ENCODE results near the gene RTF1.
A peak's percentile ranks its signal among the peaks of the same experiment; 100 is the strongest.

The RTF1 gene

GRCh38 chr15:41492597-41493204 lies 75.8 kb downstream of the RTF1 start:
- ChIA-PET POLR2A (interaction anchor here (0.7 to 1.4 kb wide), 12 partner anchors 8 to 60 kb away, joined by 3 to 8 read pairs (median 4); partner anchors contain the start of genes LTK and RPAP1), CTCF (interaction anchor here (0.5 to 0.7 kb wide), 3 partner anchors 40 to 250 kb away, joined by 3 to 6 read pairs (median 3); no protein-coding TSS in a partner anchor)
- DNase-seq (ENCODE audit: extremely low spot score): no peak
- no peak for TF ChIP-seq BHLHE40 (IDR thresholded peaks at IDR 0.05; ENCODE audit: borderline replicate concordance)
- TF ChIP-seq SP1 (IDR thresholded peaks at IDR 0.05): no peak
- no peak for TF ChIP-seq NFRKB (IDR thresholded peaks at IDR 0.05)
- TF ChIP-seq ELF4 (IDR thresholded peaks at IDR 0.05): no peak
- no peak for TF ChIP-seq FOXK2 (IDR thresholded peaks at IDR 0.05)
- TF ChIP-seq ZNF384 (IDR thresholded peaks at IDR 0.05): no peak
- TF ChIP-seq LEF1 (IDR thresholded peaks at IDR 0.05; ENCODE audit: borderline replicate concordance): no peak

DNA sequence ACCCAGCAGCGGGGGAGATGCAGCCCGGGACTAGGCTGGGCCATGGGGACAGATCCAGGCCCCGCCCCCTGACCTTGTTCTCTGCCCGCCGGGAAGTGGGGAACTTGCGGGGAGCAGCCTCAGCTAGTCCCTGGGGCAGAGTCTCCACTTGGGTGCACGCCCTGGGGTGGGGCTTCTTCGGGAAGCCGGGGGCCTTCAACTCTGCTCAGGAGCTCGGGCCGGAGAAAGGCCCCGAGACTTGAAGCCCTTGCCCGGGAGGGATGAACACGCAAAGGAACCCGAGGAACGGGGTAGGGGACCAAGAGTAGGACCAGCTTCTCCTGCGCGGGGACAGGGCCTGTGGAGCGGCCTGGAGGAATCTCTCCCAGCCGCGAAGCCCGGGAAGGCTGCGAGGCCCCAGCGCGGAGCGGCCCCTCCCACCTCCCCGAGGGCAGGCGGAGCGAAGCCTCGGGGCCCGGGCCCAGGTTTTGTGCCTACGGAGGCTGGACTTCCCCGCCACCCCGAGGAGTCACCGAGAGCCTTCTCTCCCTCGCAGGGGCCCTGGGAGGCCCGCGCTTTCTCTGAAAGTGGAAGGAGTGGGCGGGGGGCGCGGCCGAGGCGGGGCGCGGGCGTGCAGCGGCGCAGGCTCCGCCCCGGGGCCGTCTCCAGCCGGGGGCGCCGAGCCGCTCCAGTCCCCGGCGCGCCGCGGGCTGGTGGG lies 76.5 kb downstream of the RTF1 start, which contains the start of gene ITPKA:
TSS of gene ITPKA (plus strand) at position 670 of the 697 bp plus-strand sequence. CDS start 54 bp downstream, outside the sequence.
- POLR2A ChIA-PET: interaction anchor here (0.7 to 1.4 kb wide), 12 partner anchors 9 to 59 kb away, joined by 3 to 8 read pairs (median 4); partner anchors contain the start of genes LTK and RPAP1
- peak; percentile 66 for DNase-seq (ENCODE audit: extremely low spot score)

DNA sequence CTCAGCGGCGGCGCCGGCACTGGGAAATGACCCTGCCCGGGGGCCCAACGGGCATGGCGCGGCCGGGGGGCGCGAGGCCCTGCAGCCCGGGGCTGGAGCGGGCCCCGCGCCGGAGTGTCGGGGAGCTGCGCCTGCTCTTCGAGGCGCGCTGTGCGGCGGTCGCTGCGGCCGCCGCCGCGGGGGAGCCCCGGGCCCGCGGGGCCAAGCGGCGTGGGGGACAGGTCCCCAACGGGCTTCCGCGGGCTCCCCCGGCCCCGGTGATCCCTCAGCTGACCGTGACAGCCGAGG lies 77.0 kb downstream of the RTF1 start:
- CTCF ChIA-PET: no interaction called here
- POLR2A ChIA-PET: interaction anchor here (1.2 kb wide), 1 partner anchor 19 kb away, joined by 6 read pairs; the partner anchor contains the start of gene LTK
- no peak for TF ChIP-seq FOXK2 (IDR thresholded peaks at IDR 0.05)
- TF ChIP-seq TARDBP (IDR thresholded peaks at IDR 0.05): no peak
- no peak for TF ChIP-seq L3MBTL2 (conservative IDR thresholded peaks at IDR 0.05)
- TF ChIP-seq CTBP1 (IDR thresholded peaks at IDR 0.05; ENCODE audit: borderline replicate concordance): no peak
- no peak for TF ChIP-seq HDGF (IDR thresholded peaks at IDR 0.05; ENCODE audit: borderline replicate concordance)
- TF ChIP-seq NFRKB (IDR thresholded peaks at IDR 0.05): no peak
- no peak for TF ChIP-seq LEF1 (IDR thresholded peaks at IDR 0.05; ENCODE audit: borderline replicate concordance)
- TF ChIP-seq FOXM1 (IDR thresholded peaks at IDR 0.05; ENCODE audit: borderline replicate concordance): no peak
- TF ChIP-seq ELF4 (IDR thresholded peaks at IDR 0.05): no peak
- no peak for TF ChIP-seq ZNF384 (IDR thresholded peaks at IDR 0.05)
- TF ChIP-seq BHLHE40 (IDR thresholded peaks at IDR 0.05; ENCODE audit: borderline replicate concordance): no peak
- TF ChIP-seq SP1 (IDR thresholded peaks at IDR 0.05): no peak
- TF ChIP-seq ARNT (IDR thresholded peaks at IDR 0.05): no peak
- TF ChIP-seq, protein P1, sequence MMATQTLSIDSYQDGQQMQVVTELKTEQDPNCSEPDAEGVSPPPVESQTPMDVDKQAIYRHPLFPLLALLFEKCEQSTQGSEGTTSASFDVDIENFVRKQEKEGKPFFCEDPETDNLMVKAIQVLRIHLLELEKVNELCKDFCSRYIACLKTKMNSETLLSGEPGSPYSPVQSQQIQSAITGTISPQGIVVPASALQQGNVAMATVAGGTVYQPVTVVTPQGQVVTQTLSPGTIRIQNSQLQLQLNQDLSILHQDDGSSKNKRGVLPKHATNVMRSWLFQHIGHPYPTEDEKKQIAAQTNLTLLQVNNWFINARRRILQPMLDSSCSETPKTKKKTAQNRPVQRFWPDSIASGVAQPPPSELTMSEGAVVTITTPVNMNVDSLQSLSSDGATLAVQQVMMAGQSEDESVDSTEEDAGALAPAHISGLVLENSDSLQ (IDR thresholded peaks at IDR 0.05): no peak
- TF ChIP-seq FOXA1 (IDR thresholded peaks at IDR 0.05): no peak
- TF ChIP-seq SUZ12 (IDR thresholded peaks at IDR 0.05): no peak
- DNase-seq (ENCODE audit: extremely low spot score): no peak

More for the DNA sequence above, 76.5 kb downstream of the RTF1 start, which contains the start of gene ITPKA:
- TF ChIP-seq L3MBTL2 (conservative IDR thresholded peaks at IDR 0.05) (peak; percentile 75), ELF4 (IDR thresholded peaks at IDR 0.05) (no peak), FOXM1 (IDR thresholded peaks at IDR 0.05; ENCODE audit: borderline replicate concordance) (no peak), FOXK2 (IDR thresholded peaks at IDR 0.05) (no peak)
- CTCF ChIA-PET: interaction anchor here (0.5 to 0.7 kb wide), 3 partner anchors 39 to 251 kb away, joined by 3 to 6 read pairs (median 3); no protein-coding TSS in a partner anchor

DNA sequence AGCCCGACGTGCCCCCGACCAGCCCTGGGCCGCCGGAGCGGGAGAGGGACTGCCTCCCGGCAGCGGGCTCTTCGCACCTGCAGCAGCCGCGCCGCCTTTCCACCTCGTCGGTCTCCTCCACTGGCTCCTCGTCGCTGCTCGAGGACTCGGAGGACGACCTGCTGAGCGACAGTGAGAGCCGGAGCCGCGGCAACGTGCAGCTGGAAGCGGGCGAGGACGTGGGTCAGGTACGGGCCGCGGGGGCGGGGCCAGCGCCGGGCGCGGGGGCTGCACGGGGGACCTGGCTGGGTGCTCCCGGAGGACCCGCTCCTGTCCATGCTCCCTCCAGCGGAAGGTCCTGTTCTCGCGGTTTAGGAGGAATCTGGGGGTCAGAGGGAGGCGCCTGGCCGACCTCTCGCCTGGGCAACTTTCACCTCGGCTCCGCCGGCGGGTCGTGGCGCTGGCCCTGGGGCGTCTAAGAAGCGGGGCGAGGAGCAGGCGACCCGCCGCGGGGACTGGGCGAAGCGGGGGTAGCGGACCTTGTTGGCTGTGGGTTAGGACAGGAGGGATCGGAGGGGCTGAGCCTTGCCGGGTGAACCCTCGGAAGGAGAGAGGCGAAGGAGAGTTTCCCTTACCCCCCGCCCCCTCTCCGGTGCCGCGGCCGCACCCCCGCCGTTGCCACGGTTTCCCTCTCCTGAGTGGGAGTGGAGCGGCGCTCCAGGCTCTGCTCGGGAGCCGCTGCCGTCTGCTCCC lies 77.5 kb downstream of the RTF1 start:
- POLR2A ChIA-PET: no interaction called here
- CTCF ChIA-PET: no interaction called here
- DNase-seq (ENCODE audit: extremely low spot score): peak; percentile 41
- TF ChIP-seq ELF4 (IDR thresholded peaks at IDR 0.05) (no peak), FOXA1 (IDR thresholded peaks at IDR 0.05) (no peak), L3MBTL2 (conservative IDR thresholded peaks at IDR 0.05) (peak; percentile 89)

DNA sequence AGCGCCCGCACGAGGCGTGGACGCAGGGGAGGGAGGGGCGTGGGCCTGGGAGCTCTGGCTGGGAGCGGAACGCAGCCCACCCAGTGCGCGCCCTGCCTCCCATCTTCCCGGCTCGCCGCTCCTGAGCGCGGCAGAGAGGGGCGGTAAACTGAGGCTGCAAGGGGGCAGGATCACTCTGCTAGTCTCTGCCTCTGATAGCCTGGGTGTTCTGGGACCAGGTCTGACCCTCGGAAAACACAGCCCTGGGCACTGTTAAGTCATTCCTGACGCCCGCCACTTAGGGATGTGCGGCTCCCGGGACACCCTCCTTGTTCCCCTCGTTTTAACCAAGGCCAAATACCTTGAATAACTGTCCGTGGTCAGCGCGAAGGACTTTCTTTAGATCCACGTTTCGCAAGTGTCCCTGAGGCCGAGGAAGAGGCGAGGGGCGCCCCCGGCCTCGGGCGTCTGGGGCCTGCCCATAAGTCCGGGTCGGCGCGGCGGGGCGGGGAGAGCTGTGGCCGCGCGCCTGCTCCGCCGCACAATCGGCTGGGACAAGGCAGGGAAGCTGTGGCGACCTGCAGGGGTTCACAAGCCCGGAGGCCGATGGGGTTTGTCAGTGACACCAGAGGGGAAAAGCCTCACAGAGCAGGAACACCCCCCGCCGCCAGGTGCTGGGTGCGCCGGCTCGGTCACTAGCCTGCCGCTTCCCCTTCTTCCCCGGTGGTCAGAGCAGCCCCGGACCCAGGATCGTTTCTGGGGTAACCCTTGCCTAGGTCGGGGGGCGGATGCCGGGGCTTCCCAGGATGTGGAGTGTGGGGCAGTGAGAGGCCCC lies 78.2 kb downstream of the RTF1 start:
- CTCF ChIA-PET: no interaction called here
- TF ChIP-seq L3MBTL2 (conservative IDR thresholded peaks at IDR 0.05) (no peak), ZNF384 (IDR thresholded peaks at IDR 0.05) (no peak), FOXM1 (IDR thresholded peaks at IDR 0.05; ENCODE audit: borderline replicate concordance) (no peak), LEF1 (IDR thresholded peaks at IDR 0.05; ENCODE audit: borderline replicate concordance) (no peak), SP1 (IDR thresholded peaks at IDR 0.05) (no peak), ELF4 (IDR thresholded peaks at IDR 0.05) (no peak), BHLHE40 (IDR thresholded peaks at IDR 0.05; ENCODE audit: borderline replicate concordance) (no peak), CTBP1 (IDR thresholded peaks at IDR 0.05; ENCODE audit: borderline replicate concordance) (no peak), FOXA1 (IDR thresholded peaks at IDR 0.05) (no peak), FOXK2 (IDR thresholded peaks at IDR 0.05) (no peak), TARDBP (IDR thresholded peaks at IDR 0.05) (no peak), ARNT (IDR thresholded peaks at IDR 0.05) (no peak), SUZ12 (IDR thresholded peaks at IDR 0.05) (no peak)
- POLR2A ChIA-PET: no interaction called here
- DNase-seq (ENCODE audit: extremely low spot score): no peak

GRCh38 chr15:41495736-41496599 lies 79.1 kb downstream of the RTF1 start:
- ChIA-PET CTCF (interaction anchor here (1.1 kb wide), 1 partner anchor 14 kb away, joined by 4 read pairs; no protein-coding TSS in a partner anchor), POLR2A (no interaction called here)
- TF ChIP-seq ARNT (IDR thresholded peaks at IDR 0.05) (no peak), ELF4 (IDR thresholded peaks at IDR 0.05) (no peak), TARDBP (IDR thresholded peaks at IDR 0.05) (no peak), FOXA1 (IDR thresholded peaks at IDR 0.05) (no peak), FOXM1 (IDR thresholded peaks at IDR 0.05; ENCODE audit: borderline replicate concordance) (no peak)
- TF ChIP-seq, protein P1 (IDR thresholded peaks at IDR 0.05): no peak
- DNase-seq (ENCODE audit: extremely low spot score): no peak

Measured in HEK293T (cell line).